ENCODE measurements around the gene SDK1. TPM values are rescaled to one million over a fixed set of nuclear protein-coding genes. Genes with fewer than 3 reads are reported as not detected.

SDK1 gene
- total RNA-seq, 6 experiments from 2014 or later = not detected

- peaks cover 36% of the 10 kb centered on the region for H3K9me3 Mint-ChIP-seq
- no peaks in the 10 kb centered on the region for H3K27me3 Mint-ChIP-seq (ENCODE audit: insufficient read depth)
- TF ChIP-seq CTCF (IDR thresholded peaks at IDR 0.05) = no peak
- no peak overlapping the region for H3K27ac Mint-ChIP-seq
- H3K36me3 Mint-ChIP-seq (ENCODE audit: low read depth) = no peaks in the 10 kb centered on the region
- DNase-seq = no peak
- H3K4me3 Mint-ChIP-seq = no peak overlapping the region
- H3K4me1 Mint-ChIP-seq (ENCODE audit: low read depth) = no peaks in the 10 kb centered on the region
These were observed 219.2 kb downstream of the SDK1 start for GRCh38 chr7:3520206-3520605.

GRCh38 chr7:3527496-3528124 is 226.6 kb downstream of the SDK1 start:
- Mint-ChIP-seq H3K9me3 (peaks cover 43% of the 10 kb centered on the region), H3K27me3 (ENCODE audit: insufficient read depth) (no peaks in the 10 kb centered on the region; the same call in 1 of the 2 replicates), H3K36me3 (ENCODE audit: low read depth) (no peaks in the 10 kb centered on the region), H3K4me3 (no peak overlapping the region), H3K4me1 (ENCODE audit: low read depth) (no peaks in the 10 kb centered on the region), H3K27ac (no peak overlapping the region)
- DNase-seq = no peak
- TF ChIP-seq CTCF (IDR thresholded peaks at IDR 0.05) = no peak

GRCh38 chr7:3533040-3533439 is 232.0 kb downstream of the SDK1 start:
- Mint-ChIP-seq H3K27me3 (ENCODE audit: insufficient read depth) (no peaks in the 10 kb centered on the region), H3K27ac (no peak overlapping the region), H3K4me1 (ENCODE audit: low read depth) (no peaks in the 10 kb centered on the region), H3K9me3 (peaks cover 41% of the 10 kb centered on the region), H3K36me3 (ENCODE audit: low read depth) (no peaks in the 10 kb centered on the region), H3K4me3 (no peak overlapping the region)
- no peak for TF ChIP-seq CTCF (IDR thresholded peaks at IDR 0.05)
- DNase-seq = no peak

- no peak overlapping the region for H3K27ac Mint-ChIP-seq
- H3K9me3 Mint-ChIP-seq = peaks cover 31% of the 10 kb centered on the region
- TF ChIP-seq CTCF (IDR thresholded peaks at IDR 0.05) = no peak
- no peak for DNase-seq
- no peaks in the 10 kb centered on the region for H3K27me3 Mint-ChIP-seq (ENCODE audit: insufficient read depth)
- no peaks in the 10 kb centered on the region for H3K4me1 Mint-ChIP-seq (ENCODE audit: low read depth)
- H3K4me3 Mint-ChIP-seq = no peak overlapping the region
- H3K36me3 Mint-ChIP-seq (ENCODE audit: low read depth) = no peaks in the 10 kb centered on the region
These were observed 236.3 kb downstream of the SDK1 start for GRCh38 chr7:3537210-3537875.

- H3K27ac Mint-ChIP-seq = no peak overlapping the region
- no peaks in the 10 kb centered on the region for H3K27me3 Mint-ChIP-seq (ENCODE audit: insufficient read depth)
- no peak overlapping the region for H3K4me3 Mint-ChIP-seq
- H3K4me1 Mint-ChIP-seq (ENCODE audit: low read depth) = no peaks in the 10 kb centered on the region
- H3K9me3 Mint-ChIP-seq = peaks cover 25% of the 10 kb centered on the region
- H3K36me3 Mint-ChIP-seq (ENCODE audit: low read depth) = no peaks in the 10 kb centered on the region
- TF ChIP-seq CTCF (IDR thresholded peaks at IDR 0.05) = no peak
- no peak for DNase-seq
These were observed 237.0 kb downstream of the SDK1 start for GRCh38 chr7:3538041-3538440.
